Measurements from ENCODE around the gene TMEM242.

GRCh38 chr6:157333956-157334355 is 10.6 kb upstream of the TMEM242 start:
- TF ChIP-seq POLR2A (IDR thresholded peaks at IDR 0.05; ENCODE audit: low read length) (no peak), FOSL2 (IDR thresholded peaks at IDR 0.05) (no peak), FOSL2 (CRISPR knock-in tag; IDR thresholded peaks at IDR 0.05) (no peak), CEBPB (IDR thresholded peaks at IDR 0.05) (no peak), RFX5 (IDR thresholded peaks at IDR 0.05) (no peak), ZFP36 (IDR thresholded peaks at IDR 0.05; ENCODE audit: borderline replicate concordance, partially characterized antibody) (no peak)

Data from A549 (cell line).